Vagina (tissue), 2 donors: Measurements from ENCODE around the gene AOC3. TPM values are rescaled to one million over a fixed set of nuclear protein-coding genes. Genes with fewer than 3 reads are reported as not detected.
"Not testable (repeated sequence)": the region's sequence is repeated elsewhere in the genome, so short reads cannot be mapped to it uniquely, and the experiment has no call there.

Experiments used
- DNase-seq, 2 donors: peaks; one replicate each; pipeline ENCODE4 v3.0.0-alpha.2; 2017; ENCODE audit errors: extremely low spot score in 2 of 2
- H3K27ac ChIP-seq: fragments of 200-600 bp; sonication (generic); one replicate; pipeline ENCODE4 v1.5.1; 2019
- H3K27me3 ChIP-seq: fragments of 200-600 bp; sonication (generic); one replicate; pipeline ENCODE4 v1.5.1; 2019
- H3K36me3 ChIP-seq, 2 donors: fragments of 200-600 bp; sonication (generic); one replicate each; pipeline ENCODE4 v1.5.1; 2017 to 2019
- H3K4me1 ChIP-seq: fragments of 200-600 bp; sonication (generic); one replicate; pipeline ENCODE4 v1.5.1; 2019
- H3K4me3 ChIP-seq, 2 donors: fragments of 200-600 bp; sonication (generic); 1 replicate in 1 of 2; 2 replicates in 1 of 2; pipeline ENCODE4 v1.5.1; 2016 to 2019
- H3K9me3 ChIP-seq: fragments of 200-600 bp; sonication (generic); one replicate; pipeline ENCODE4 v1.5.1; 2019
- POLR2A ChIP-seq, 2 donors: fragments of 450-650 bp; IDR thresholded peaks; one replicate each; pipeline ENCODE4 v1.6.1; 2017; ENCODE audit warnings: antibody characterized with exemption in 2 of 2, mild to moderate bottlenecking in 2 of 2, moderate library complexity in 2 of 2
- POLR2AphosphoS5 ChIP-seq, 2 donors: sonication (generic); formaldehyde crosslinking; IDR thresholded peaks; one replicate each; pipeline ENCODE4 v1.9.0; 2017; ENCODE audit warnings: antibody characterized with exemption in 2 of 2, mild to moderate bottlenecking in 2 of 2, low read depth in 1 of 2; ENCODE audit not compliant: insufficient read depth in 1 of 2
- intact Hi-C: fragments of 100-400 bp; cut with DNase I; formaldehyde crosslinking; loops from one replicate; pipeline ENCODE4 v1.15.1; 2023
- total RNA-seq: library from RNA; depleted of rRNA; stranded (reverse); fragments of >200 nt; gene quantifications from one replicate; pipeline ENCODE4 v1.2.3, GENCODE V29; 2016
- TF ChIP-seq, protein P1 (sequence below), 3 experiments: fragments of 450-650 bp in 2 of 3; fragments of 200-600 bp in 1 of 3; sonication (generic) in 1 of 3; IDR thresholded peaks; one replicate each; pipeline ENCODE4 v1.5.1; 2017 to 2019; ENCODE audit warnings: antibody characterized with exemption in 3 of 3, mild to moderate bottlenecking in 2 of 3, moderate library complexity in 2 of 3

Gene AOC3
- total RNA-seq, 1 donor from 2014 or later: 31.7 TPM

DNA sequence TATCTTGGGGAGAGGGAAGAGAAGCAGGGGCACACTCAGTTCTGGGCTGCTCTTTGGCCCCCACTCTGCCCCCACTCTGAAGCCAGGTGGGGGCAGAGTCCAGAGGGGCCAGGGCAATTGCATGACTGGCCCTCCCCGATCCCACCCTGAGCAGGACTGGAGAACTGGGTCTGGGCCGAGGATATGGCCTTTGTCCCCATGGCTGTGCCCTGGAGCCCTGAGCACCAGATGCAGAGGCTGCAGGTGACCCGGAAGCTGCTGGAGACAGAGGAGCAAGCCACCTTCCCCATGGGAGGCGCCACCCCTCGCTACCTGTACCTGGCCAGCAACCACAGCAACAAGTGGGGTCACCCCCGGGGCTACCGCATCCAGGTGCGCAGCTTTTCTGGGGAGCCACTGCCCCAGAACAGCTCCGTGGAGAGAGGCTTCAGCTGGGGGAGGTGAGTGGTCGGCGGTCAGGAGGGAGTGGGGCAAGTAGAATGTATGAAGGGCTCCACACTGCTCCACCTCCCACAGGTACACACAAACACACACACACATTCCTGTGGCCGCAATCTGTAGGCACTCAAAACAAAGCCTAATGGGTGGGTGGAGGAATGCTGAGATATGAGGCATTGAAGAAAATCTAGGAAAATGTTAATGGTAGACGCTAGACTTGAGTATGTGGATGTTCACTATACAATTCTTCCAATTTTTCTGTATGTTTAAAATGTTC lies 21.4 kb downstream of the AOC3 start:
- H3K9me3 ChIP-seq: no peaks in the 10 kb centered on the region
- TF ChIP-seq, protein P1, sequence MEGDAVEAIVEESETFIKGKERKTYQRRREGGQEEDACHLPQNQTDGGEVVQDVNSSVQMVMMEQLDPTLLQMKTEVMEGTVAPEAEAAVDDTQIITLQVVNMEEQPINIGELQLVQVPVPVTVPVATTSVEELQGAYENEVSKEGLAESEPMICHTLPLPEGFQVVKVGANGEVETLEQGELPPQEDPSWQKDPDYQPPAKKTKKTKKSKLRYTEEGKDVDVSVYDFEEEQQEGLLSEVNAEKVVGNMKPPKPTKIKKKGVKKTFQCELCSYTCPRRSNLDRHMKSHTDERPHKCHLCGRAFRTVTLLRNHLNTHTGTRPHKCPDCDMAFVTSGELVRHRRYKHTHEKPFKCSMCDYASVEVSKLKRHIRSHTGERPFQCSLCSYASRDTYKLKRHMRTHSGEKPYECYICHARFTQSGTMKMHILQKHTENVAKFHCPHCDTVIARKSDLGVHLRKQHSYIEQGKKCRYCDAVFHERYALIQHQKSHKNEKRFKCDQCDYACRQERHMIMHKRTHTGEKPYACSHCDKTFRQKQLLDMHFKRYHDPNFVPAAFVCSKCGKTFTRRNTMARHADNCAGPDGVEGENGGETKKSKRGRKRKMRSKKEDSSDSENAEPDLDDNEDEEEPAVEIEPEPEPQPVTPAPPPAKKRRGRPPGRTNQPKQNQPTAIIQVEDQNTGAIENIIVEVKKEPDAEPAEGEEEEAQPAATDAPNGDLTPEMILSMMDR (IDR thresholded peaks at IDR 0.05): no peak
- no peak for TF ChIP-seq POLR2AphosphoS5 (IDR thresholded peaks at IDR 0.05; ENCODE audit: insufficient read depth in 1 of 2, low read depth in 1 of 2)
- TF ChIP-seq POLR2A (IDR thresholded peaks at IDR 0.05): no peak

DNA sequence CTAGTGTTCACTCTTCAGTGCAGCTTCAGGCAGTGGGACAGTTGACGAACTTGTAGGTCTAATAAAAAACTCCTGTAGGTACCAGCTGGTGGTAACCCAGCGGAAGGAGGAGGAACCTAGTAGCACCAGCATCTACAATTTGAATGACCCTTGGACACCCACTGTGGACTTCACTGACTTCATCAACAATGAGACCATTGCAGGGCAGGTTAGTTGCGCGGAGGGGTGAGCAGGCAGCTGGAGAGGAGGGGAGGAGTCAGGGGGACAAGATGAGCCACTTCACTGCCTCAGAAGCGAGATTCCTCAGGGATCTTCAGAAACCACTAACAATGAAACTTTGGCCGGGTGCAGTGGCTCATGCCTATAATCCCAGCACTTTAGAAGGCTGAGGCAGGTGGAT lies 22.3 kb downstream of the AOC3 start:
- DNase-seq: no peak
- no peaks in the 10 kb centered on the region for H3K4me1 ChIP-seq
- no peak overlapping the region for H3K4me3 ChIP-seq
- H3K27me3 ChIP-seq: no peaks in the 10 kb centered on the region
- no peaks in the 10 kb centered on the region for H3K36me3 ChIP-seq
- no peaks in the 10 kb centered on the region for H3K9me3 ChIP-seq
- intact Hi-C loops: no loop called here
- no peak overlapping the region for H3K27ac ChIP-seq
- TF ChIP-seq POLR2AphosphoS5 (IDR thresholded peaks at IDR 0.05; ENCODE audit: insufficient read depth in 1 of 2, low read depth in 1 of 2) (no peak), POLR2A (IDR thresholded peaks at IDR 0.05) (no peak)
- TF ChIP-seq, protein P1 (IDR thresholded peaks at IDR 0.05): no peak

More for the DNA sequence above, 21.4 kb downstream of the AOC3 start:
- intact Hi-C loops: no loop called here
- Histone ChIP-seq H3K4me3 (no peak overlapping the region), H3K36me3 (no peaks in the 10 kb centered on the region), H3K27ac (no peak overlapping the region), H3K4me1 (no peaks in the 10 kb centered on the region), H3K27me3 (no peaks in the 10 kb centered on the region)
- no peak for DNase-seq

DNA sequence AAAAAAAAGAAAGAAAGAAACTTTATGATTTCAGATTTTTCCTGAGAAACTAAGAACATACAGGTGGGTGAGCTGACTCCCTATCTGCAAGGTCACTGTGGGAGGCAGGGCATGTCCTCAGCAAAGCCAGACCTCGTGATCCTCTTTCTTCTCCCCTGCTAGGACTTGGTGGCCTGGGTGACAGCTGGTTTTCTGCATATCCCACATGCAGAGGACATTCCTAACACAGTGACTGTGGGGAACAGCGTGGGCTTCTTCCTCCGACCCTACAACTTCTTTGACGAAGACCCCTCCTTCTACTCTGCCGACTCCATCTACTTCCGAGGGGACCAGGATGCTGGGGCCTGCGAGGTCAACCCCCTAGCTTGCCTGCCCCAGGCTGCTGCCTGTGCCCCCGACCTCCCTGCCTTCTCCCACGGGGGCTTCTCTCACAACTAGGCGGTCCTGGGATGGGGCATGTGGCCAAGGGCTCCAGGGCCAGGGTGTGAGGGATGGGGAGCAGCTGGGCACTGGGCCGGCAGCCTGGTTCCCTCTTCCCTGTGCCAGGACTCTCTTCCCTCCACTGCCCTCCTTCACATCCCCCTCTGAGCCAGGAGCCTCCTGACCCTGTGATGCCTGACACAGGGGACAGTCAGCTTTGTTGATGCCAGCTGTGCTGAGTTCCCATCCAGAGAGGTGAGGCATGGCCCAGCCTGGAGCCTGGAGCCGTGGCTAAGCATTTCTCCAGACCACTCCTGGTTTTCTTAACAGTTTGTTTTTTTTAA lies 23.1 kb downstream of the AOC3 start:
- DNase-seq, H3K36me3 ChIP-seq, H3K27me3 ChIP-seq, H3K4me3 ChIP-seq, H3K9me3 ChIP-seq, H3K27ac ChIP-seq, intact Hi-C loops, H3K4me1 ChIP-seq: not testable (repeated sequence)

DNA sequence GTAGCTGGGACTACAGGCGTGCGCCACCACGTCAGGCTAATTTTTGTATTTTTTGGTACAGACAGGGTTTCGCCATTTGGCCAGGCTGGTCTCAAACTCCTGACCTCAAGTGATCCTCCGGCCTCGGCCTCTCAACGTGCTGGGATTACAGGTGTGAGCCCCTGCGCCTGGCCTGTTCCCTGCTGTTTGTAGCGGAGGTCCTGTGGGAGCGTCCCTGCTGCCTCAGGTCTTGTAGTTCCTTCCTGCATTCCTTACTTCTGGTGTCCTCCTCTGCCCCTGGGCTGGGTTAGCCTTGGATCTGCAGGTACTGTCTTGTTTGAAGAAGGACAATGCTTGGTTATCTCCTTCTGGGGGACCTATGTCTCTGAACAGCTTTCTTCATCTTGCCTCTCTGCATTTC lies 26.0 kb downstream of the AOC3 start:
- no peaks in the 10 kb centered on the region for H3K36me3 ChIP-seq
- no peaks in the 10 kb centered on the region for H3K27me3 ChIP-seq
- H3K4me1 ChIP-seq: no peaks in the 10 kb centered on the region
- no peak overlapping the region for H3K4me3 ChIP-seq
- intact Hi-C loops: no loop called here
- TF ChIP-seq POLR2AphosphoS5 (IDR thresholded peaks at IDR 0.05; ENCODE audit: insufficient read depth in 1 of 2, low read depth in 1 of 2) (no peak), POLR2A (IDR thresholded peaks at IDR 0.05) (no peak)
- TF ChIP-seq, protein P1 (IDR thresholded peaks at IDR 0.05): no peak
- no peak overlapping the region for H3K27ac ChIP-seq
- no peaks in the 10 kb centered on the region for H3K9me3 ChIP-seq
- DNase-seq: no peak

DNA sequence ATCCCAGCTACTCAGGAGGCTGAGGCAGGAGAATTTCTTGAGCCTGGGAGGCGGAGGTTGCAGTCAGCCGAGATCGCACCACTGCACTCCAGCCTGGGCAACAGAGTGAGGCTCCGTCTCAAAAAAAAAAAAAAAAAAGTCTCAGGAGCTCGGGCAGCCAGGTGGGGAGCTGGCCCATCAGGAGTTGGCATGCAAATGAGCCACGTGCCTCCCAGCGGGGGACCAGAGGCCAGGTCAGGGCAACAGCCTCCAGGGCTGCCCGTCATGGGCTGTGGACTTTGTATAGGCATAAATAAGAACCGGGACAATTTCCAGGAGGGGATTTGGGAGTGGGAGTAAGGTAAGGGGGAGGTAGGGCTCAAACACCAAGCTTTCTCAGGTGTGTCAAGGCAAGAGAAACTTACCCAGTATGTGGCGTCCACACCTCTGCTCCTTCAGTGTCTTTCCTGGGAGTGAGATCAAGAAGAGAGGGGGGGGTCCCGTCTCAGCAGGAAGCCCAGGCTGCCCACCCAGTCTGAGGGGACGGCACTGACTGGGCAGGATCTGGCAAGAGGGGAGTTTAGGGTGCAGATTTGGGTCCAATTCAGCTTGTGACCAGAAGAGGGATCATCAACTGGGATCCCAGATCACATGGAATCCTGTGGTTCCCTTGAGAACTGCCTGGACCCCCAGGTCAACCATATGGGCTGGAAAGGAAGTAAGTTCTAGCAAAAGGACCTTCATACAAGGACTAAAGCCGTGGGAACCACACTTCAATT lies 27.3 kb downstream of the AOC3 start:
- no peak overlapping the region for H3K27ac ChIP-seq
- no peaks in the 10 kb centered on the region for H3K9me3 ChIP-seq
- H3K36me3 ChIP-seq: no peaks in the 10 kb centered on the region
- TF ChIP-seq POLR2AphosphoS5 (IDR thresholded peaks at IDR 0.05; ENCODE audit: insufficient read depth in 1 of 2, low read depth in 1 of 2) (no peak), POLR2A (IDR thresholded peaks at IDR 0.05) (no peak)
- TF ChIP-seq, protein P1 (IDR thresholded peaks at IDR 0.05): no peak
- intact Hi-C loops: no loop called here
- H3K4me1 ChIP-seq: no peaks in the 10 kb centered on the region
- H3K27me3 ChIP-seq: no peaks in the 10 kb centered on the region
- H3K4me3 ChIP-seq: no peak overlapping the region
- no peak for DNase-seq
